GM21515 (cell line): ENCODE data around the gene IMMT.

Experiments
- ATAC-seq: cut with Tn5 transposase; IDR thresholded peaks from one replicate; pipeline ENCODE4 v1.9.1; 2021; ENCODE audit not compliant: unreplicated experiment

Gene IMMT

DNA sequence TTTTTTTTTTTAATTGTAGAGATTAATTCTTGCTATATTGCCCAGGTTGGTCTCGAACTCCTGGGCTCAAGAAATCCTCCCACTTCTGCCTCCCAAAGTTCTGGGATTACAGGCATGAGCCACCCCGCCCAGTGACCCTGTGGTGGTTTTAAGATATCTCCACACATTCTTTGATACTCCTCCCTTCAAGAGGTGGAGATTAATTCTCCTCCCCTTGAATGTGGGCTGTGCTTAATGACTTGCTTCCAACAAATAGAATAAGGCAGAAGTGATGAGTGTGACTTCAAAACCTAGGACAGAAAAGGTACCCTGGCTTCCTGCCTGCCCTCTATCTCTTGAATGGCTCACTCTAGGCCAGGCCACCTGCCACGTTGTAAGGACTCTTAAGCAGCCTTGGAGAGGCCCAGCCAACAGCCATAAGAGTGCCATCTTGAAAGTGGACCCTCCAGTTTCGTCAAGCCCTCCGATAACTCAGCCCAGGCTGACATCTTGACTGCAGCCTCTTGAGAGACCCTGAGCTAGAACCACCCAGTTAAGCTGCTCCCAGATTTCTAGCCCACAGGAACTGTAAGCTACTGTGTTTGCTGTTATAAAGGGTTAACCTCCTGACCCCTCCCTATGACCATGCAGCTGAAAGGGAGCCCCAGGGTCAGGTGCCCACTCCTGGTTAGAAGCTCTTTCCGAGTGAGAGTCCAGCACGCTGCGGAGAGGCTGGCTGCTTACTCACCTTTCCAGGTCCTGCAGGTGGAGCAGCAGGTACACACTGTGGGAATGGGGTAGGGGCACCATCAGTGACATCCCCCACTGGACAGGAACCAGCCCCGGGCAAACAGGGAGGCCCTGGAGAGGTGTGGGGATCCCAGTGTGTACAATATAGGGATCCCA, 31.6 kb upstream of the IMMT start:
- ATAC-seq: no peak

DNA sequence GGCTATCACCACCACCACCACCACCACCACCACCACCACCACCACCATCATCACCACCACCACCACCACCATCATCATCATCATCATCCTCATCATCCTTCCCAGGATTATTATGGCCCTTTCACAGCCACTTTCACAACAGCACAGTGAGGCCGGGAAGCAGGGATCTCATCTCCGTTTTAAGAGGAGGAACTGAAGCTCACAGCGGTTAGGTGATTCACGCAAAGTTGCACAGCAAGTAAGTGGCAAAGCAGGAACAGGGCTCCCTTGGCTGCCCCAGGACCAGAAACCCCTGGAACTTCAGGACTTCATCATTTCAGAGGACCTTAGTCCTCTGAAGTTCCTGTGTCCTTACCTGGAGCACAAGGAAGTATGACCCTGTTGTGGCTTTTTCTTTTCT, 30.8 kb upstream of the IMMT start:
- no peak for ATAC-seq

DNA sequence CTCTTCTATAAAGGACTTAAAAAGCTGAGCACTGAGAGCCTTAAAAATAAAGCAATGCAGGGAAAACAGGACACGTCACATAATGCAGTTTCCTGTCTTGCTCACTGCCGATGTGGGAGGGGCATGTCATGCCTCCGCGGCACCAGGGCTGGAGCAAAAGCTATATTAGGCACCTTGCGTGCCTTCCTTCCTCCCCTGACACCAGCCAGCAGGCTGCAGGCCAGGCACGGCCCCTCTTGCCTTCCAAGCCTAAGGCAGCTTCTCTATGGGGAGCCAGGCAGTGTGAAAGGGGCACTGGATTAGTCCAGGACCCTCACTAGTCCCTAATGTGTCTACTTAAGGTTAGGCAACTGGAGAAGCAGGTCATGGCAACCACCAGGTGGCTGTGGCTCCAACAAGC, 30.3 kb upstream of the IMMT start:
- ATAC-seq: no peak

DNA sequence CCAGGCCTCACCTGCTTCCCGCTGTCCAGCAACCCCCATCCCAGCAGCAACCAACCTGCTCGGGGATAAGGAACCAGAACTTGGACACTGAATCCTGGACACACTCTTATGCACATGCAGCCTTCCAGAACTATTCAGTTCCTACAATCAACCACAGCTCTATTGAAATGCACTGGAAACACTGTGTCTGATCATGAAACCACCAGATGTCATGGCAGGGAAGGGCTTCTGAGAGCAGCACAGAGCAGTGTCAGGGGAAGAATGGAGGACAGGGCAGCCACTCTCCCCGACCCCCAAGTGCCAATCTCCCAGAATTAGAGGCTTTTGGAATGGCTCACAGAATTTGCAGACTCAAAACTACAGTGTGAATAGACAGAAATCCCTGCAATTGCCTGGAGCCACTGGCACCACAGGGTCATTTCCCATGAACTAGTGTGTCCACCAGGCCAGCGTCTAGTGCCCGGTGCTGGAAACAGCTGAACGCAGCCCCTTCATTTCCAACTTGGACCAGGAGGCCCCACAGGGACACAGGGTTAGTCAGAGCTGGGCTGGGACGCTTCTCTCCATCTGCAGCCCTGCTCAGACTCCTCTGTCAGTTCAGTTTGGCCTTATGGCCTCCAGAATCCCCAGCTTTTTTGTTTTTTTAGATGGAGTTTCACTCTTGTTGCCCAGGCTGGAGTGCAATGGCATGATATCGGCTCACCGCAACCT, 29.5 kb upstream of the IMMT start:
- no peak for ATAC-seq

DNA sequence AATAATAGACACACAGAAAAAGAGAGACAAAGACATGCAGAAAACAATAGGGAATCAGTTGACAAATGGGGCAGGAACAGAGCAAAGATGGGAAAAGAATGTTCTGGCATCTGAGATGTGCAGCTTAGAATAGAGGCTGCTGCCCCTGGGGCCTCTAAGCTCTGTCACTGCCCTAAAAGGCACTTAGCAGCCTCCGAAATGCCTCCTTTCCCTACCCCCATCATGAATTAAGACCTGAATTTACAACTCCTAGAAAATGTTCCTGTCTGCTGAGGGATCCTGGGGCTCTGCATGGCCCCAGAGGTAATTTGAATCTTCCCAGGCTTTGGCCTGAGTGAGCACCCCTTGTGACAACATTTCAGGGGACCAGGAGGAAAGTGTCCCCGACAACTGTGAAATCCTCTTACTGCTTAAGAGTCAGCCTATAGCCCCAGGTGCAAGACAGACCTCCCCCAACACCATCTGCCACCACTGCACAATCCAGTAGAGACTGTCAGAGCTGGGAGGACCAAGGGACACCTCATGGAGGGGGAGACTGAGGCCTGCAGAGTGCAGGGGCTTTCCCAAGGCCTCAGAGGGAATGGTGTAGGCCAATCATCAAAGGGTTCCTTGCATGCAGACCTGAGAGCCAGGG, 28.8 kb upstream of the IMMT start:
- ATAC-seq: no peak

DNA sequence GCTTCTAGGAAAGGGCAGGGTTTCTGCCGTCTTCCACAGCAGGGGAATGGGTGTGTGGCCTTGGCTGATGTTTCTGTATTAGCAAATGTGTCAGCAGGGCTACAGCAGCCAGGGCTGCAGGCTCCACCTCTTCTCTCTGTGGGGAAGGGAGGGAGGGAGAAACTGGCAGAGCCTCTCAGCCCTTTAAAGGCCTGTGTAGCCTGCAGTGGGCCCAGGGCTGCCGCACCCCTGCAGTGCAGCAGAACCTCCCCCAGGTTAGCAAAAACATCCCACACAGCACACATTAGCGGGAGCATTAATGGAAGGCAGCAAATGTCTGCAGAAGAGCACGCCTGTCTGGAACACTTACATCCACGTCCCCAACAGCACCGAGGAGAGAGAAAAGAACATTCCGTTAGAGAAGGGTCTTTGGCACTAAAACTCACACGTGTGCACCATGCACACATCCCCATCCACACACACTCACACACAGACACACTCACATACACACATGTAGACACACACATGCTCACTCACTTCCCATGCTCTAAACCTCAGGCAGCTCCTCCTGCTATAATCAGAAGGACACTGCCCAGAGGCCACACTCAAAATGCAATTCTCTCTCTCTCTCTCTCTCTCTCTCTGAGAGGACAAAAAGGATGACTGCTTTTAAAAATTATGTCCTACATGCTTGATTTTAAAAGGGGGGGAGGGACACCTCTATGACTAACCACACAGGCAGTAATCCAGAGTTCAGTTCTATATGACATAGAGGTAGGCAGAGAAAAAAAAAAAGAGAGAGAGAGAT, 28.1 kb upstream of the IMMT start:
- no peak for ATAC-seq

DNA sequence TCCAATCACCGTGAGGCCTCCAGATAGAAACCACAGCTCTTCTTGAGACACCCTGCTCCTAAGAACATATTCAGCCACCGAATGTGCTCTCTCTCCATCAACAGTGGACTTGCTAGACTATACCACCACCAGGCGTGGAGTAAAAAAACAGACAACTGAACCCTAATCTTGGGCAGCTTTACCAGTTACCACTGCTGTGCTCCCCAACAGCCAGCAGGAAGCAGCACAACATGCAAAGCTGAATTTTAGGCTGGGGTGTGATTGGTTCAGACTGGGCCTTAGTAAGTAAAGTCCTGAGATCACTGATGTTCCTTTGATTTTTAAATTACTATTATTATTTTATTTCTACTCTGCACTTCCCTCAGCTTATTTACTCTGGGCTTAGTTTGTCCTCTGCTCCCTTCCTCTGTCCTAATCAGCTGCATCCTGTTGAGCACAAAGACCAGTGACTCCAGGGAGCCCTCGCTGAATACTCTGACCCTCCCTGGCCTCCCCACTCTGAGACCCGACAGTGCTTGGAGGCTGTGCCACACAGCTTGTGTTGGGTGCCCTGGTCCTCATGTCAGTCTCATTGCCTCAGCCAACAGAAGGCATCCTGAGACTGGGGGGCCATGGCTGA, 25.9 kb upstream of the IMMT start:
- ATAC-seq: no peak

DNA sequence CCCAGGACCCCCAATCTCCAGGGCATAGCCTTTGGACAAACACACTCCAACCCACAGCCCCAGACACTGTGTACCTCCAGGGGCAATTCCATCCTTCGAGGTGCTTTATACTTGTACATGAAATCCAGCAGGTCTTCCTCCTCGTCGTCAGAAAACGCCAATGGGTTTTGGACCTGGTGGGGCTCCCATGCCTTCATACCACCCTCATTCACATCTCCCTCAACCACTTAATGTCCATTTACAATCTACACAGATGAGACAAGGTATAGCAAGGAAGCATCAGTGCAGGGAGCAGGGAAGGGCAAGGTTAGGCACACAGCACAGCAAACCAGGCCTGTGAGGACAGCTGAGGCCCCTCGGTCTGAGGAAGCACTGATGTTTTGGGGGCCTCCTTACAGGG, 24.6 kb upstream of the IMMT start:
- ATAC-seq: no peak

DNA sequence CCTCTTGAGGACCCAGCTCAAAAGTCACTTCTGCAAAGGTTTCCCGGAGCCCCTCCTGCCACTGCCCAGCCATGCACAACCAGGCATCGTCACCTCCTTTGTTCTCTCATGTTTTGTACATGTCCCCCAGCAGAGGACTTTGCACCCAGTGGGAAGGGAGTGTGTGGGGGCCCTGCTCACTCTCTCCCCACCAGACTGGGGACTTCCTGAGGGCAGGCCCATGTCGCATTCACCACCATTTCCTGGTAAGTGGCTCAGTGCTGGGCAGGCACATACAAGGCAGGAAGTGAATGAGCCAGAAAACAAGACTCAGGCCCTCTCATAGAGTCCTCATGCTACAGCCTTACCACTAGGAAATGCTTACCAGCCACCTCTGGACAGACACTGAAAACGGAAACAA, 22.9 kb upstream of the IMMT start:
- no peak for ATAC-seq

DNA sequence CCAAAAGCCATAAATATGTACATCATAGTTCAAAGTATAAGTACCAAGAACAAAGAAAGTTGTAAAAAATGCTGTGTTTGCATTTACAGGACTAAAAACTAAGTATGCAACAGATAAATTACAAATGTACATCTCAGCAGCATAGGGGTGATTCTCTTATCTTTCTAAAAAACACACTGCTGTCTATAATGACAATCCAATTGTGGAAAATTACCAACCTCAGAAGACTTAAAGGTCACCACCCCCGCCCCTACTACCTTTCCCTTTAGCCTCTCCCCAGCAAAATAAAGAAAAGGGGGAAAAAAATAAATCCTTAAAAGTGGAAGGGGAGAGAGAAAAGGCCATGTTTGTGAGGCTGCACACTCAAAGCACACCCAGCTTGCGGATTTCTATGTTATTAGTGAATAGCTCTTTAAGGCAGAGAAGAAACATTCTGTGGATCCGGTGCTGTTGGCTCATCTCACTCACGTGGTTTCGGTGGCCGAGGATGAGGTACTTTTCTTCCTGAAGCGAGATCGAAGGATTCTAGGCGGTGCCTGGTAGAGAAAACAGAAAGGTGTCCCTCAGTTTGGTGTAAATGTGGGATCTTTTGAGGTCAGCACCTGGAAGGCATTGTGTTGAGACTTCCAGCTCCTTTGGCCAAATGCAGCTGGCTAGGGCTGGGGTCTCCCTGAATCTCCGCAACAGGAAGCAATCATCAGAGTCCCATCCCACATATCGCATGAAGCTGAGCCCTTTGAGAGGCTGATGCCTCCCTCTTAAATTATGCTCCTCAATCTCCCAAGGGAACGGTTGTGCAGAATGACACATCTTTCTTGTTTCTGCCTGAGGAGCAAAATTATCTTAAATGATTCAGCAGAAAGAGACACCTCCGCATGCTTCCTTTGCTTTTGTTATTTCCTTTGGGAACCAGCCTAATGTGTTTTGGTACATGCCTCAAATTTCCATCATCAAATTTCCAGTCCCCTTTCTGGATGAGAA, 21.6 kb upstream of the IMMT start:
- ATAC-seq: no peak

DNA sequence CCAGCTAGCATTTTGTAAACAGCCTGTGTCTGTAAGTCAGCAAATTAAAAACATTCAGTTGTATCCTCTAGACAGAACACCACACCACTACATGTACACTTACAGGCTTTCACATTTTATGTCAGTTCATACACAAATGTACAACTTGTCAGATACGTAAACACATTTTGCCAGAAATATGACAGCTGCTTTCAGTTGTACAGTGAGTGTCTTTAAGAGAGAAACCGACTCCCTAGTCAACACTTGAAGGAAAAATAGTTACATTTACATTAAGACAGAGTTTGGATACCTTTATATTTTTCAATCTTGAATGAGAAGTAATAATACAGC, 19.2 kb upstream of the IMMT start:
- no peak for ATAC-seq

DNA sequence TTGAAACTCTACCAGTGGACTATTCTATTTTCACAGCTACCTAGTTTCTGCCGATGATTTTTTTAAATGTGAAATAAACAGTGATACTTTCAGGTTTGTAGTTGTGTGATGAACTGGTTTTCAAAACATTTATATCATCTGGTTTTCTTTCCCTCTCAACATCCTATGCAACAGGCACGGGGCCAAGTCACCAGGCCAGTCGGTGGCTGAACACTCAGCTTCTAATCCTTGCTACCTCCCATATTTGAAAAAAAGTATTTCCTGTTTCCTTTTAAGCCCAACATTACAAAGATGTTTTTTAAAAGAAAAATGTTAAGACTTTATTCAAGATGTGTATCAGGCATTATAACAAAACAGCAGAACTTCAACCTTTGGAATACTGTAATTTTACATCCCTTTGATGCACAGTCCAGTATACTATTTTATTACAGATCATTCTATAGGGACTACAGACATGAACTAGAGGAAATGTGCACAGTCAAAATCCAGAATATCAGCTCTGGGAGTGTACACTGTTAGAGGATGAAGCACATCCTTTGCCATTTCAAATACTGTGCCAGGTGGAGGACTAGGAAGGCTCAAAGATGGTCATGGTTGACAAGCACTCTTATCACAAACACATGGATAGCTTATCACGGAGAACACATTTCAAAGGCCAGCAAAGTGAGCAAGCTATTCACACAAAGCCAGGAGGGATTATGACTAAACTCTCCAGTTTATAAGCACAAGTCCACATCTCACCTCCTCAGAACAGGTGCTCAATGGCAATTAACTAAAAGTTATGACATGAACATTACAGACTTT, 18.6 kb upstream of the IMMT start:
- ATAC-seq: no peak

DNA sequence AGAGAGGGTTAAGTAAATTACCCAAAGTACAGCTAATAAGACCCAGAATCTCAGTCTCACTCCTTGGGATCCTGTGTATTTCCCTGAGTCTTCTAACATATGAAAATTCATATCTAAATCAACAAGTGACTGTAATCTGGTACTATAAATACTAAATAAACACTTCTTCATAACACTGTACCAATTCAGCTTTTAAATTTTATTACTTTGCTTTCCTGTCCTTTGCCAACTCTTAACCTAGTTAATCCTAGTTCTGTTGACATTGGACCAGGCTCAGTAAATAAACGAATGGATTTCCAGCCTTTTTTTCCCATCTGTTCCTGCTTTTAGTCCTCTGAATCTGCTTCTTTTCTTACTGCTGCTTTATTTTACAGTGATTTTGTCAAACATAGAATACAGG, 17.8 kb upstream of the IMMT start:
- ATAC-seq: no peak

DNA sequence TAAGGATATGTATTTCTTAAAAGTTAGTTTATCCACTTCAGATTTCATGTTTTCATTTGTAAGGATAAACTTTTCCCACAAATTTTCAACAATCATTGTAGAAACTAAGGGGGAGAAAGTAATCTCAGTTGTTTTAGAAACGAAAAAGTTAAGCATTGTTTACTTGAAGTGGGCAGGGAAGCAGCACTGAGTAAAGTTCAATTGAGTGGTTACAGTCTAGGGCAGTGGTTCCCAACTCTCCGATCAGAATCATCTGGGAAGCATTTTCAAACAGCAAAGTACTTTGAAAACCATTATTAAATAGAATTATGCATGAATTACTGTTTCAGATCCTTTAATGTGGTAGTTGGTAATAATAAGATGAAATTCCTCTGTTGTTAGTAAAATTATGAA, 16.5 kb upstream of the IMMT start:
- ATAC-seq: no peak

DNA sequence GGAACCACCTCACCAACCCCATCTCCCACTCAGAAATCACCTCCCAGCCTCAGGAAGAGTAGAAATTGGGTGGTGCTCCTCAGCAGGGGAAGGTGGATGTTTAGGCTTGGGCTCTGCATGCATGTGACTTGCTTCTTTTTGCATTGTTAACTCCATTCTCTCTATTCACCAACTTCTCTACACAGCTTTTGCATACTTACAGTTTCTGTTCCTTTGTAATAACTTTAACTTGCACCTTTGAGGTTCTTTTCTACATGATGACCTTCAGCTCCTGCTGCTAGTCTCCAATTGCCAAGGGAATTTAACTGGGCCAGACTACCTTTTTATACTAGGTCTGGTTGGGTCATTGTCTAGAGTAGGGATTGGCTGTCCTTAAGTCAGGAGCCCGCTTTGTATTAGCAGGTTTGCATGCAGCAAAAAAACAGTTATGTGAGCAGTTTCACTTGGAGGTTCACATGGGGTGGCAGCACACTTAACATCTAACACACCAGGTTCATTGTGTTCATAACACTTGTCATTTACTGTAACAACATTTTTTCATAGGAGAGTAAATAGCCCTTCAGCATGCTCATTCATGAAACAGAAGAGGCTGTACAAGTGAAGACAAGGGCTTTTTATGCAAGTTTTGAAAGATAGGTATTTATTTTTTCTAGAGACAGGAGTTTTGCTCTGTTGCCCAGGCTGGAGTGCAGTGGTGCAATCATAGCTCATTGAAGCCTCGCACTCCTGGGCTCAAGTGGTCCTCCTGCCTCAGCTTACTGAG, 16.0 kb upstream of the IMMT start:
- peak; percentile 62 for ATAC-seq

DNA sequence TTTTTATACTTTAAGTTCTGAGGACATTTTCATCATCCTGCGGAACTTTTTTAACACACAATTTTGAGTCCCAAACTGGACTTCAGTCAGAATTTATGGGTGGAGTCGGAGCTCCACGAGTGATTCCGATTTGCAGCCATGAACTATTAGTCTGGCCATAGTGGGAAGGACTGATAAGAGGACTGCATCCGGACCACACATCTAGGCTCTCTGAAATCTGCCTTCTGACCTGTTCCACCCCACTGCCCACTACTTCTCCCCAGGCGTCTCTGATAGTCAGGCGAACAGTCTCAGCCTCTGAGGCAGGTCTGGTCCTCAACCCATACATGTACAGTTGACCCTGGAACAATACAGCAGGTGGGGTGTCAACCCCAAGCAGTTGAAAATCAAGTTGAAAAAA, 9.2 kb upstream of the IMMT start:
- ATAC-seq: no peak

DNA sequence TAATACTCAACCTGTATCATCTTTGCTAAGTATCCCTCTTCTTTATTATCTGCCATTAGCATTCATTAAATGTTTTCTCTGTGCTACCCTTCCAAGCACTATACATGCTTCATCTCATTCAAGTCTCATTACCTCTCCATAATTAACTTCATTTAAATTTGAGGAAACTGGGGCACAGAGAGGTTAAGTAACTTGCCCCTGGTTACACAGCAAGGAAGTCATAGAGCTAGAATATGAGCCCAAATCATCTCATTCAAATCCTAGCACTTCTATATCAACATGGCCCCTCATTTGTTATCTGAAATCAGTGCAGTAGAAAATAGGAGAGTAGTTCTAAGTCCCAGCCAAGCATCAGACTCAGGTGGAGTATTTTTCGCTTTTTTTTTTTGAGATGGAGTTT, 8.4 kb upstream of the IMMT start:
- no peak for ATAC-seq

DNA sequence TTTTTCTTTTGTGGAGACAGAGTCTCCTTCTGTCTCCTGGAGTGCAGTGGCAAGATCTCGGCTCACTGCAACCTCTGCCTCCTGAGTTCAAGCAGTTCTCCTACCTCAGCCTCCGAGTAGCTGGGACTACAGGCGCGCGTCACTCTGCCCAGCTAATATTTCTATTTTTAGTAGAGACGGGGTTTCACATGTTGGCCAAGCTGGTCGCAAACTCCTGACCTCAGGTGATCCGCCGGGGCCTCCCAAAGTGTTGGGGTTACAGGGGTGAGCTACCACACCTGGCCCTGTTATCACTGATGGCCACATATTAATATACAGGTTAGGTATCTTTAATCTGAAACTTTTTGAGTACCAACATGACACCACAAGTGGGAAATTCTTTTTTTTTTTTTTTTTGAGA, 7.4 kb upstream of the IMMT start:
- ATAC-seq: no peak
